ENCODE measurements around the gene COLQ.

COLQ gene

GRCh38 chr3:15470261-15470660, 51.2 kb downstream of the COLQ start:
- no CpG with 5 or more reads among the region's 6 CpGs for WGBS, 2 donors (ENCODE audit: extremely low coverage in 2 of 2, insufficient read length in 2 of 2, insufficient replicate concordance in 1 of 2)
- Histone ChIP-seq H2BK120ac (ENCODE audit: low read depth, low read length) (no peak overlapping the region), H3K23ac (ENCODE audit: low read depth, low read length, poor library complexity) (no peak overlapping the region), H4K8ac (ENCODE audit: low read depth, low read length) (no peak overlapping the region), H3K27me3 (ENCODE audit: control insufficient read depth in 3 of 3, insufficient read depth in 3 of 3, low read depth in 1 of 3, low read length in 3 of 3) (no peaks in the 10 kb centered on the region), H3K4me3 (ENCODE audit: low read length in 2 of 2) (no peak overlapping the region), H3K9me3 (replicated peaks in 1 of 2; ENCODE audit: control insufficient read depth in 2 of 2, insufficient read depth in 1 of 2, low read depth in 1 of 2, low read length in 2 of 2) (no peaks in the 10 kb centered on the region), H3K79me1 (ENCODE audit: low read depth, low read length) (no peaks in the 10 kb centered on the region), H3K14ac (ENCODE audit: low read length) (no peak overlapping the region), H4K91ac (ENCODE audit: low read depth, low read length, poor library complexity) (no peak overlapping the region), H2BK12ac (ENCODE audit: low read length) (no peak overlapping the region), H2BK5ac (ENCODE audit: low read length) (no peak overlapping the region), H2BK15ac (ENCODE audit: low read length) (no peak overlapping the region), H3K9ac (ENCODE audit: low read depth, low read length, poor library complexity) (no peak overlapping the region), H2AFZ (ENCODE audit: low read length) (no peak overlapping the region), H3K18ac (ENCODE audit: low read length) (no peak overlapping the region), H3K4me1 (ENCODE audit: control insufficient read depth in 2 of 2, insufficient read depth in 1 of 2, low read depth in 1 of 2, low read length in 2 of 2) (no peaks in the 10 kb centered on the region), H3K4ac (ENCODE audit: low read length) (no peak overlapping the region), H3K36me3 (replicated peaks in 1 of 2; ENCODE audit: control insufficient read depth in 2 of 2, insufficient read depth in 2 of 2, low read length in 2 of 2) (no peaks in the 10 kb centered on the region), H3K4me2 (ENCODE audit: insufficient read depth, low read length, poor library complexity, severe bottlenecking) (no peak overlapping the region), H3K27ac (replicated peaks; ENCODE audit: low read length) (no peak overlapping the region), H2AK5ac (ENCODE audit: low read depth, low read length) (no peak overlapping the region)
- no peak for DNase-seq (ENCODE audit: low spot score)

- no CpG with 5 or more reads among the region's 11 CpGs for WGBS, 2 donors (ENCODE audit: extremely low coverage in 2 of 2, insufficient read length in 2 of 2, insufficient replicate concordance in 1 of 2)
- Histone ChIP-seq H4K8ac (ENCODE audit: low read depth, low read length) (no peak overlapping the region), H3K79me1 (ENCODE audit: low read depth, low read length) (no peaks in the 10 kb centered on the region), H3K27ac (replicated peaks; ENCODE audit: low read length) (no peak overlapping the region), H3K4ac (ENCODE audit: low read length) (no peak overlapping the region), H2BK120ac (ENCODE audit: low read depth, low read length) (no peak overlapping the region), H3K14ac (ENCODE audit: low read length) (peak overlapping the region; percentile 14), H3K9me3 (replicated peaks in 1 of 2; ENCODE audit: control insufficient read depth in 2 of 2, insufficient read depth in 1 of 2, low read depth in 1 of 2, low read length in 2 of 2) (no peaks in the 10 kb centered on the region), H2BK15ac (ENCODE audit: low read length) (no peak overlapping the region), H3K4me3 (ENCODE audit: low read length in 2 of 2) (no peak overlapping the region), H3K23ac (ENCODE audit: low read depth, low read length, poor library complexity) (no peak overlapping the region), H3K4me1 (ENCODE audit: control insufficient read depth in 2 of 2, insufficient read depth in 1 of 2, low read depth in 1 of 2, low read length in 2 of 2) (no peaks in the 10 kb centered on the region), H3K36me3 (replicated peaks in 1 of 2; ENCODE audit: control insufficient read depth in 2 of 2, insufficient read depth in 2 of 2, low read length in 2 of 2) (no peaks in the 10 kb centered on the region), H3K27me3 (ENCODE audit: control insufficient read depth in 3 of 3, insufficient read depth in 3 of 3, low read depth in 1 of 3, low read length in 3 of 3) (no peaks in the 10 kb centered on the region), H3K4me2 (ENCODE audit: insufficient read depth, low read length, poor library complexity, severe bottlenecking) (no peak overlapping the region), H2BK12ac (ENCODE audit: low read length) (no peak overlapping the region), H2AFZ (ENCODE audit: low read length) (no peak overlapping the region), H2AK5ac (ENCODE audit: low read depth, low read length) (no peak overlapping the region), H3K18ac (ENCODE audit: low read length) (no peak overlapping the region), H2BK5ac (ENCODE audit: low read length) (no peak overlapping the region), H4K91ac (ENCODE audit: low read depth, low read length, poor library complexity) (no peak overlapping the region), H3K9ac (ENCODE audit: low read depth, low read length, poor library complexity) (no peak overlapping the region)
- no peak for DNase-seq (ENCODE audit: low spot score)
These were observed 54.0 kb downstream of the COLQ start for GRCh38 chr3:15467227-15468181.

- Histone ChIP-seq H2BK120ac (ENCODE audit: low read depth, low read length) (no peak overlapping the region), H3K9me3 (replicated peaks in 1 of 2; ENCODE audit: control insufficient read depth in 2 of 2, insufficient read depth in 1 of 2, low read depth in 1 of 2, low read length in 2 of 2) (no peaks in the 10 kb centered on the region), H3K4me2 (ENCODE audit: insufficient read depth, low read length, poor library complexity, severe bottlenecking) (no peak overlapping the region), H3K79me1 (ENCODE audit: low read depth, low read length) (no peaks in the 10 kb centered on the region), H3K4me3 (ENCODE audit: low read length in 2 of 2) (no peak overlapping the region), H3K27ac (replicated peaks; ENCODE audit: low read length) (no peak overlapping the region), H3K36me3 (replicated peaks in 1 of 2; ENCODE audit: control insufficient read depth in 2 of 2, insufficient read depth in 2 of 2, low read length in 2 of 2) (no peaks in the 10 kb centered on the region), H4K8ac (ENCODE audit: low read depth, low read length) (no peak overlapping the region), H3K14ac (ENCODE audit: low read length) (no peak overlapping the region), H3K23ac (ENCODE audit: low read depth, low read length, poor library complexity) (no peak overlapping the region), H3K9ac (ENCODE audit: low read depth, low read length, poor library complexity) (no peak overlapping the region), H3K4me1 (ENCODE audit: control insufficient read depth in 2 of 2, insufficient read depth in 1 of 2, low read depth in 1 of 2, low read length in 2 of 2) (no peaks in the 10 kb centered on the region), H3K27me3 (ENCODE audit: control insufficient read depth in 3 of 3, insufficient read depth in 3 of 3, low read depth in 1 of 3, low read length in 3 of 3) (no peaks in the 10 kb centered on the region), H3K4ac (ENCODE audit: low read length) (no peak overlapping the region), H4K91ac (ENCODE audit: low read depth, low read length, poor library complexity) (no peak overlapping the region), H2AK5ac (ENCODE audit: low read depth, low read length) (no peak overlapping the region), H2BK5ac (ENCODE audit: low read length) (no peak overlapping the region), H2BK15ac (ENCODE audit: low read length) (no peak overlapping the region), H3K18ac (ENCODE audit: low read length) (no peak overlapping the region), H2AFZ (ENCODE audit: low read length) (no peak overlapping the region), H2BK12ac (ENCODE audit: low read length) (no peak overlapping the region)
- no peak for DNase-seq (ENCODE audit: low spot score)
- no CpG with 5 or more reads among the region's 6 CpGs for WGBS, 2 donors (ENCODE audit: extremely low coverage in 2 of 2, insufficient read length in 2 of 2, insufficient replicate concordance in 1 of 2)
These were observed 55.5 kb downstream of the COLQ start for GRCh38 chr3:15465876-15466585.

GRCh38 chr3:15462451-15462850, 59.1 kb downstream of the COLQ start:
- Histone ChIP-seq H2AFZ (ENCODE audit: low read length) (no peak overlapping the region), H3K36me3 (replicated peaks in 1 of 2; ENCODE audit: control insufficient read depth in 2 of 2, insufficient read depth in 2 of 2, low read length in 2 of 2) (no peaks in the 10 kb centered on the region)
- no CpG with 5 or more reads among the region's 5 CpGs for WGBS, 2 donors (ENCODE audit: extremely low coverage in 2 of 2, insufficient read length in 2 of 2, insufficient replicate concordance in 1 of 2)

More at GRCh38 chr3:15462451-15462850, 59.1 kb downstream of the COLQ start:
- H3K4ac ChIP-seq (ENCODE audit: low read length): no peak overlapping the region
- no peak overlapping the region for H2AK5ac ChIP-seq (ENCODE audit: low read depth, low read length)
- H3K9me3 ChIP-seq (replicated peaks in 1 of 2; ENCODE audit: control insufficient read depth in 2 of 2, insufficient read depth in 1 of 2, low read depth in 1 of 2, low read length in 2 of 2): no peaks in the 10 kb centered on the region
- no peak overlapping the region for H3K4me3 ChIP-seq (ENCODE audit: low read length in 2 of 2)
- H2BK12ac ChIP-seq (ENCODE audit: low read length): no peak overlapping the region
- H3K23ac ChIP-seq (ENCODE audit: low read depth, low read length, poor library complexity): peak overlapping the region; percentile 22
- H2BK120ac ChIP-seq (ENCODE audit: low read depth, low read length): no peak overlapping the region
- no peaks in the 10 kb centered on the region for H3K79me1 ChIP-seq (ENCODE audit: low read depth, low read length)
- no peak overlapping the region for H2BK15ac ChIP-seq (ENCODE audit: low read length)
- H3K4me2 ChIP-seq (ENCODE audit: insufficient read depth, low read length, poor library complexity, severe bottlenecking): no peak overlapping the region
- H3K4me1 ChIP-seq (ENCODE audit: control insufficient read depth in 2 of 2, insufficient read depth in 1 of 2, low read depth in 1 of 2, low read length in 2 of 2): no peaks in the 10 kb centered on the region
- no peak overlapping the region for H3K9ac ChIP-seq (ENCODE audit: low read depth, low read length, poor library complexity)
- no peak overlapping the region for H2BK5ac ChIP-seq (ENCODE audit: low read length)
- DNase-seq (ENCODE audit: low spot score): no peak
- H3K27me3 ChIP-seq (ENCODE audit: control insufficient read depth in 3 of 3, insufficient read depth in 3 of 3, low read depth in 1 of 3, low read length in 3 of 3): peaks cover 0 to 2% (median 0%) of the 10 kb centered on the region in 3 experiments
- no peak overlapping the region for H3K18ac ChIP-seq (ENCODE audit: low read length)
- no peak overlapping the region for H3K14ac ChIP-seq (ENCODE audit: low read length)
- no peak overlapping the region for H3K27ac ChIP-seq (replicated peaks; ENCODE audit: low read length)
- no peak overlapping the region for H4K91ac ChIP-seq (ENCODE audit: low read depth, low read length, poor library complexity)
- H4K8ac ChIP-seq (ENCODE audit: low read depth, low read length): no peak overlapping the region
